ENCODE data around the gene CARD10.
A peak's percentile ranks its signal among the peaks of the same experiment; 100 is the strongest.
"Not testable (repeated sequence)": the region's sequence is repeated elsewhere in the genome, so short reads cannot be mapped to it uniquely, and the experiment has no call there.

Gene CARD10

GRCh38 chr22:37557321-37558001 is 38.2 kb upstream of the CARD10 start:
- no peak for DNase-seq (ENCODE audit: extremely low read depth in 1 of 2, low read depth in 1 of 2)

GRCh38 chr22:37556710-37557109 is 37.5 kb upstream of the CARD10 start:
- no peak for DNase-seq (ENCODE audit: extremely low read depth in 1 of 2, low read depth in 1 of 2)

- no peak for DNase-seq (ENCODE audit: extremely low read depth in 1 of 2, low read depth in 1 of 2)
These were observed 35.8 kb upstream of the CARD10 start for GRCh38 chr22:37555029-37555428.

- no peak for DNase-seq (ENCODE audit: extremely low read depth in 1 of 2, low read depth in 1 of 2)
These were observed 34.5 kb upstream of the CARD10 start for GRCh38 chr22:37553725-37554124.

- DNase-seq (ENCODE audit: extremely low read depth in 1 of 2, low read depth in 1 of 2): no peak
These were observed 33.4 kb upstream of the CARD10 start for GRCh38 chr22:37552524-37553163.

GRCh38 chr22:37551981-37552380 is 32.8 kb upstream of the CARD10 start:
- no peak for DNase-seq (ENCODE audit: extremely low read depth in 1 of 2, low read depth in 1 of 2)

- DNase-seq (ENCODE audit: extremely low read depth in 1 of 2, low read depth in 1 of 2): not testable (repeated sequence)
These were observed 31.7 kb upstream of the CARD10 start for GRCh38 chr22:37550921-37551320.

- no peak for DNase-seq (ENCODE audit: extremely low read depth in 1 of 2, low read depth in 1 of 2)
These were observed 30.5 kb upstream of the CARD10 start for GRCh38 chr22:37549704-37550059.

GRCh38 chr22:37547251-37547741 is 28.1 kb upstream of the CARD10 start:
- no peak for DNase-seq (ENCODE audit: extremely low read depth in 1 of 2, low read depth in 1 of 2)

- no peak for DNase-seq (ENCODE audit: extremely low read depth in 1 of 2, low read depth in 1 of 2)
These were observed 27.4 kb upstream of the CARD10 start for GRCh38 chr22:37546437-37547250.

GRCh38 chr22:37545703-37546436 is 26.7 kb upstream of the CARD10 start:
- no peak for DNase-seq (ENCODE audit: extremely low read depth in 1 of 2, low read depth in 1 of 2)

GRCh38 chr22:37544955-37545702 is 25.9 kb upstream of the CARD10 start:
- DNase-seq (ENCODE audit: extremely low read depth in 1 of 2, low read depth in 1 of 2): peak in 1 of 2 donors; percentile 24

- DNase-seq (ENCODE audit: extremely low read depth in 1 of 2, low read depth in 1 of 2): no peak
These were observed 23.7 kb upstream of the CARD10 start for GRCh38 chr22:37542959-37543358.

GRCh38 chr22:37542416-37542815 is 23.2 kb upstream of the CARD10 start:
- not testable (repeated sequence) for DNase-seq (ENCODE audit: extremely low read depth in 1 of 2, low read depth in 1 of 2)

GRCh38 chr22:37539790-37540189 is 20.6 kb upstream of the CARD10 start:
- not testable (repeated sequence) for DNase-seq (ENCODE audit: extremely low read depth in 1 of 2, low read depth in 1 of 2)

- peak; percentile 80 to 81 for DNase-seq (ENCODE audit: extremely low read depth in 1 of 2, low read depth in 1 of 2)
These were observed 19.6 kb upstream of the CARD10 start for GRCh38 chr22:37538590-37539357.

- DNase-seq (ENCODE audit: extremely low read depth in 1 of 2, low read depth in 1 of 2): no peak
These were observed 15.9 kb upstream of the CARD10 start for GRCh38 chr22:37535159-37535558.

- DNase-seq (ENCODE audit: extremely low read depth in 1 of 2, low read depth in 1 of 2): no peak
These were observed 15.2 kb upstream of the CARD10 start for GRCh38 chr22:37534445-37534844.

- no peak for DNase-seq (ENCODE audit: extremely low read depth in 1 of 2, low read depth in 1 of 2)
These were observed 14.8 kb upstream of the CARD10 start for GRCh38 chr22:37533995-37534394.
